Measurements from ENCODE around the gene DOCK2.
"Not testable (repeated sequence)": the region's sequence is repeated elsewhere in the genome, so short reads cannot be mapped to it uniquely, and the experiment has no call there.

DOCK2 gene

DNA sequence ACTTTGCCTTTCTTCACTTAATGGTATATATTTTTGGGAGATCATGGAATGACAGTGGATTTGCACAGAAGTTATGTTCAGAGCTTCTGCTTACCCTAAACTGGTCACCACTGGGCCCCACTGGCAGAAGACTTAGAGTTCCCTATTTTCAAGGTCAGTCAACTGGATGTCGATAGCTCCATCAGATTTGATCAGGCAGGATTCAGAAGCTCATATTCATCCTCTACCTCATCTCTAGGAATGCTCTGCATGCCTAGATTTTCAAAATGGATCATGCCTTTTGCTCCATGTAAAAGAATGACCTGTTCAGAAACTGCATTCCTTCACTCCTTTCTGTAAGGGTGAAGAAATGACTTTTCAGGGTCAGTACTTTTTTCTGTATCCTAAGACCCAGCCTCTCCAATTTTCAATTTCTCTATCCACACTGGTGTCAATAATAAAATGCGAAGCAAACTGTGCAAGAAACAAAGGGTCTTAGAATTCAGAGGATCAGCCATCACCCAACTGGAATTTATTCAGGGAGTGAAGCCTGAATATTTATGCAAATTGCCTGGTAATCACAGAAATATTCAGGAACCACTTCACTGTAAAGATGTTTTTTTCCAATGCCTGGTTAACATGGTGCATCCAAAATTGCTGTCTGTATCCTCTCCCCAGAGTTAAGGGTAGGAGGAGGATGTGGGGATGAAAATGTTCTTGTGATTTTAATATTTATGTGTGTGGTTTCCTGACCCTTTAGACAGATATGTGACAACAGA lies 125.4 kb downstream of the DOCK2 start:
- peak; percentile 81 for DNase-seq

DNA sequence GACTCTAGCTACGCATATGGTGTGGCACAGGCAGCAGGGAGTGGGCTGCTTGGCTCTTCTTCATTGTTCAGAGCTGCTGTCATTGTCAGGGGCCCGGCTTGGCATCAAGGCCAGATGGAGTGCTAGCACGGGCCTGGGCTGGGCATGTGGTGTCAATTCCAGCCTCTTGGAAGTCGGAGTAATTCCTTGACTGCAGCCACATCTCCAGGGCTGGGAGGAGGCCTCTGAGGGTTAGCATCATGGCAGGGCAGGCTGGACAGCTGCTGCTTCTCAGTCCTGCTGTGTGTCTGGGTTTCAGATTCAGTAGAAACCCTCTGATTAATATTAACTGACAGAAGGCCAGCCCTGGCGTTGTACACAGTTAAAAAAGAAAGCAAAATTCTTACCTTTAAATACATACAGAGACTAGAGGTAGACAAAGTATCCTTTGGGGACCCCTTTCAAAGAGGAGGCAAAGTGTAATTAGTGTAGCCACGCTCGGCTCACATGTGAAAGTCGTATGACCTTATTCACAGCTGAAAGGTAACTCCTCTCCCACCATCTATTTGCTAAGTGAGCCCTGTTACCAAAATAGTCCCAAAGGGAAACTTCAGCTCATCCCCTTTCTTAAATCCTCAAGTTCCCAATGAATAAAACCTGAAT lies 126.4 kb downstream of the DOCK2 start:
- peak; percentile 36 for DNase-seq

GRCh38 chr5:169764018-169764378 lies 126.9 kb downstream of the DOCK2 start:
- DNase-seq: no peak

DNA sequence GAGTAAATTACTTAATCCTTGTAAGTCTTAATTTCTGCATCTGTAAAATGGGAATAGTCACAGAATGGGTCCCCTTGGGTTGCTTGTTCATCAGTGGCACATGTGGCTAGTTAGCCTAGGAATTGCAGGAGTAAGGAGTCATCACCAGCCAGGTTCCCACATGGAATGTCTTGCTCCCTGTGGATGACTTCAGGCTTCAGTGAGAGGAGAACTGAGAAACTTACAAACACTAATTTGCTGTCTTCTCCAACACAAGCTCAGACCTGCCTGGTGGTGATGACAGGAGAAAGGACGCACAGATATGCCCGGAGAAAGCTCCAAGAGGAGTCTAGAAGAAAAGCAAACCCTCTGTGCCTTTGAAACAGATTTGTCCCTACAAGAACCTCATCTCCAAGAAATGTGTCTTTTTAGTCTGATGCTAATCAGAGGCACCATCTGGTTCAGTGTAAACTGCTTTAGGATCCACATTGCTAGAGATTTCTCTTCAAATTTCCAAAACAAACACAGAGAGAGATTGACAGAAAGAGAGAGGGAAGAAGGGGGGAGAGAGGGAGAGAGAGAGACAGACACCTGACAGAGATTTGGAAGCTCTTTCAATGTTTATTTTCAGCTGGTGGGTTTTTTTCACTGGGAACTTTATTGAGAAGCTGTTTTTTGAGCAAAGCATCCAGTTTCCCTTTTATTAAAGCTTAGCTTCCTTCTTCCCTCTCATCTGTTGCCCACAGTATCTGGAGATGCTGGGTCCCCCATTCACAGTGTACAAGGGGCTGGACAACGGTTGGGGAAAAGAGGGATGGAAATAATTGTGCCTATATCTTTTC lies 128.3 kb downstream of the DOCK2 start:
- peak; percentile 58 for DNase-seq

DNA sequence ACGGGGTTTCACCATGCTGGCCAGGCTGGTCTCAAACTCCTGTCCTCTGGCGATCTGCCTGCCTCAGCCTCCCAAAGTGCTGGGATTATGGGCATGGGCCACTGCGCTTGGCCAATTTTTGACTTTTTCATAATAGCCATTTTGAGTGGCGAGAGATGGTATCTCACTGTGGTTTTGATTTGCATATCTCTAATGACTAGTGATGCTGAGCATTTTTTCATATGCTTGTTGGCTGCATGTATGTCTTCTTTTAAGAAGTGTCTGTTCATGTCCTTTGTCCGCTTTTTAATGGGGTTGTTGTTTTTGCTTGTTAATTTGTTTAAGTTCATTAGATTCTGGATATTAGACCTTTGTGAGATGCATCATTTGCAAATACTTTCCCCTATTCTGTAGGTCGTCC lies 129.9 kb downstream of the DOCK2 start:
- DNase-seq: not testable (repeated sequence)

GRCh38 chr5:169767938-169768337 lies 130.9 kb downstream of the DOCK2 start:
- no peak for DNase-seq

DNA sequence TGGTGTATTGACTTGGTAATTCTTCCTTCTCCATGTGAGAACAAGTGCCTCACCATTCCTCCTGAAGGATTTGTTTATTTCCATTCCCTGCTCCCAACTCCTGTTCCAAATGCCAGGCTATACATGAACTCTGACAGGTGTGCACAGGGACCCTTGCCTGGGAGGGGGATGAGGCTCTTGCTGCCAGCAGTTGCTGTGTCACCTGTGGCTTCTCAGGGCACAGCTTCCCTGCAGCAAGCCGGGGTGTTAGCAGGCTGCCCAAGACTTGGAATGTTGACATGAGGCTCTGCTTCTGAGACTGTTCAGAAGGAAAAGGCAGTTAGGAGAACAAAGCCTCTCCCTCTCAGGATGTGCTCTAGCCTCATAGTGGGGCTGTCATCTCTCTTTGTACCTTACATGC lies 131.3 kb downstream of the DOCK2 start:
- no peak for DNase-seq

DNA sequence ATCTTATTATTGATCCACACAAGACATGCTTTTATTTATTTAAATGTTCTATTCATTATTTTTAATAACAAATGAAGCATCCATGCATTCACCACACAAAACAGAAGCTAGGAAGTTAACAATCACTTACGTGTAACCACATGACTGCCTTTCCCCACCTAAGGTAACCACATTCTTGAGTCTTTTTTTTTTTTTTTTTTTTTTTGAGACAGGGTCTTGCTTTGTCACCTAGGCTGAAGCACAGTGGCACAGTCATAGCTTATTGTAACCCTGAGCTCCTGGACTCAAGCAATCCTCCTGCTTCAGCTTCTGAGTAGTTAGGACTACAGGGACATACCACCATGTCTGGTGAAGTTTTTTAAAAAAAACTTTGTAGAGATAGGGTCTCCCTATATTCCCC lies 133.0 kb downstream of the DOCK2 start:
- DNase-seq: no peak

GRCh38 chr5:169772256-169772655 lies 135.2 kb downstream of the DOCK2 start:
- no peak for DNase-seq

- DNase-seq: peak; percentile 54
Measured at GRCh38 chr5:169772688-169773087, 135.6 kb downstream of the DOCK2 start.

DNA sequence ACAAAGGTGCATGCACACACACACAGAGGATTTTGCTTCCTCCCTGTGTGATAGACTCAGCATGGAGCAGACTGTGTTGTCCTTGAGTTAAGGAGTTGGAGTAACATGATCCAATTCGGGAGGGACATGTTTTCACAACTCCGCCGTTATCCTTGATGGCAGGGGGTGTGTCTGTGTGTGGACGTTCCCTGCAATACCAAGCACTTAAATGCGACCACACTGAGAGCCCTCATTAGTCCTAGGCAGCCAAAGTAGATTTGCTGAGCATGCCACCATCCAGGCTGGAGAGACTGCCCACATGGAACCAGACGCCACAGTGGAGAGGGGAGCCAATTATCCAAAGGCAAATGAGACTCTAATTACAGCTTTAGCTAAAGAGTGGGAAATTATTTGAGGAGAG lies 140.1 kb downstream of the DOCK2 start:
- DNase-seq: no peak

- no peak for DNase-seq
Measured at GRCh38 chr5:169778622-169779596, 141.8 kb downstream of the DOCK2 start.

- DNase-seq: no peak
Measured at GRCh38 chr5:169781420-169782345, 144.6 kb downstream of the DOCK2 start.

- DNase-seq: peak; percentile 85
Measured at GRCh38 chr5:169785771-169786618, 148.9 kb downstream of the DOCK2 start.

DNA sequence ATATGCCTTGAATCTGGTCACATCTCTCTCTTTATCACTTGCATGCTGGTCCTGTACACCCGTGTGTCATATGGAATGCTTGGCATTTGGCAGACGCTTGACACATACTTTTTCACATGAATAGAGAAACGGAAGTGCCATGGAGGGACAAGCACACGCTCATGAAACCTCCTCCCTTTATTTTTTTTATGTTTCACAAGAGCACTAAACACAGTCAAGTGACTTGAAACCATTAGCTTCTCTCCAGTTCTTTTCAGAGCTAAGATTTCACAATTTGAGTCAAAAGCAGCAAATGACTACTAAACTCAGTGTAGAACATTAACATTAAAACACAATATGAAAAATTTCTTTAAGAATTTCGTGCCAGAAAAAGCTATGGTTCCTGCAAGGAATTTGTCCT lies 151.1 kb downstream of the DOCK2 start:
- peak; percentile 93 for DNase-seq

- no peak for DNase-seq
Measured at GRCh38 chr5:169789417-169789940, 152.4 kb downstream of the DOCK2 start.

DNA sequence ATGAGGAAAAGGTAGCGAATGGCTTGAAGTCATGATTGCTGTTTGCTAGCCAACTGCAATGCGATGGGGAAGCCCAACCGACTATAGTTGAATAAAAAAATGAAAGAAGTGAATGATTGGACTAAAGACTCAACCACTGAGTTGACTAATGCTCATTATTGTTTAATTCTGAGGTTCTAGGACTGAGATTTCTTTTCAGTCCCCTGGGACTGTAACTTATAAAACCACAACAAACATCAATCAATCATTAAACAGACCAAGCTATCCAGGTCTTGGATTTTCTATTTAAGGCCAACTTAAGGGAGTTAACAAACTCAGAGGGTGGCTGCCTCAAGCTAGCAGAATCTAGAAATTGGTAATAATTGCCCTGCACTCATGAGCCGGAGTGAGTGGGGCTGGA lies 154.2 kb downstream of the DOCK2 start:
- DNase-seq: no peak

- DNase-seq: peak; percentile 20
Measured at GRCh38 chr5:169795338-169795737, 158.3 kb downstream of the DOCK2 start.

GRCh38 chr5:169796731-169797130 lies 159.7 kb downstream of the DOCK2 start:
- peak; percentile 18 for DNase-seq

DNA sequence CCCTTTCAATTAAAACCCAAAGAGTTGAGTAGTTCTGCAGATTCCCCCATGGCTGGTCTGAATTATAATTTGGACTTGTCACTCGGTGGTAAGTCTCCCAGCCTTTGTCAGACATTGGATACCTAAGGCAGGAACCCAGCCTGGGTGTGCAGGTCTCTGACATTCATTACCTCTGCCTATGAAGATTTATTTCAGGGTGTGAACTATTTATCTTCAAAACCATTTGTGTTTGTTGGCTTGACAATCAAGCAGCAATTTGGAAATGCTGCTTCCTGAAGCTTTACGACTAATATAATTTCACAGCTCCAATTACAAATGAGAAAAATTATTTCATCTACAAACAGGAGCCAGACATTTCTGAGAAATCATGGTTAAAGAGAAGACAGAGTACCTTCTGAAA lies 160.5 kb downstream of the DOCK2 start:
- DNase-seq: no peak

All from EL (cell line).